ENCODE data around the gene CSMD2.

DNA sequence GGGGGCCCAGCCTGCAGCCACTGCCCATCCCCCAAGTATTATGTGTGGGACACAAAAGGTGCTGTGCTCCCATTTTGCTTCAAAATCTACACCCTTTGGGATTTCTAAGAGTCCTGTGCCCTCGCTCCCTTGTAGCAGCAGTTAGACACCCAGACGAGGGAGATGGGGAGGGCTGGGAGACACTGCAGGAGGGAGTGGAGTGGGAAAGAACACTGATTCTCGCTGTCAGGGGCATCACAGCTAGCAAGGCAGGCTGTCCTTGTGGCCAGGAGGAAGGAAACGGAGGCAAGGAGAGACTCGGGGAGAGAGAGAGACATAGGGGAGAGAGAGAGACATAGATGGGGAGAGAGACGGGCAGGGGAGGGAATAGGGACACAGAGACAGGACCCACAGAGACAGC, 38.5 kb downstream of the CSMD2 start:
- no peak for TF ChIP-seq ZNF274 (IDR thresholded peaks at IDR 0.05; ENCODE audit: low read depth, low read length)
- TF ChIP-seq YY1 (IDR thresholded peaks at IDR 0.05; ENCODE audit: insufficient read depth, insufficient read length), result no peak

All from NT2/D1 (cell line).